H9 (cell line): ENCODE measurements around the gene NUP210. TPM values are rescaled to one million over a fixed set of nuclear protein-coding genes. Genes with fewer than 3 reads are reported as not detected.

Experiments used
- DNase-seq: peaks from one replicate; pipeline ENCODE4 v3.0.0-alpha.2; 2017
- H2AFZ ChIP-seq: one replicate; pipeline ENCODE4 v1.6.1; 2013; ENCODE audit warnings: mild to moderate bottlenecking, low read length, control low read depth, moderate library complexity
- H2AK5ac ChIP-seq: 2 replicates; pipeline ENCODE4 v1.6.1; 2013; ENCODE audit warnings: low read length, control low read depth, mixed read lengths; ENCODE audit not compliant: insufficient read length
- H2BK120ac ChIP-seq: one replicate; pipeline ENCODE4 v1.6.1; 2013; ENCODE audit warnings: low read depth, mild to moderate bottlenecking, low read length, control low read depth, inconsistent platforms; ENCODE audit not compliant: poor library complexity, severe bottlenecking
- H2BK12ac ChIP-seq: 2 replicates; pipeline ENCODE4 v1.6.1; 2013; ENCODE audit warnings: low read length, control low read depth, mixed read lengths, low read depth; ENCODE audit not compliant: insufficient read length
- H2BK15ac ChIP-seq: 2 replicates; pipeline ENCODE4 v1.6.1; 2013; ENCODE audit warnings: low read depth, low read length, control low read depth
- H2BK20ac ChIP-seq: one replicate; pipeline ENCODE4 v1.6.1; 2013; ENCODE audit warnings: low read depth, mild to moderate bottlenecking, low read length, control low read depth, inconsistent platforms; ENCODE audit not compliant: poor library complexity, severe bottlenecking
- H2BK5ac ChIP-seq: 2 replicates; pipeline ENCODE4 v1.6.1; 2013; ENCODE audit warnings: low read length, control low read depth, mixed read lengths; ENCODE audit not compliant: insufficient read length
- H3K14ac ChIP-seq: 2 replicates; pipeline ENCODE4 v1.6.1; 2013; ENCODE audit warnings: low read length, control low read depth; ENCODE audit not compliant: insufficient read depth
- H3K18ac ChIP-seq: 2 replicates; pipeline ENCODE4 v1.6.1; 2013; ENCODE audit warnings: low read depth, mild to moderate bottlenecking, mixed read lengths, low read length, control low read depth; ENCODE audit not compliant: insufficient read length
- H3K23ac ChIP-seq: 2 replicates; pipeline ENCODE4 v1.6.1; 2013; ENCODE audit warnings: low read length, control low read depth, mixed read lengths, low read depth; ENCODE audit not compliant: insufficient read length
- H3K23me2 ChIP-seq: 2 replicates; pipeline ENCODE4 v1.6.1; 2013; ENCODE audit warnings: low read depth, mild to moderate bottlenecking, mixed read lengths, low read length, control low read depth; ENCODE audit not compliant: insufficient read length, poor library complexity, severe bottlenecking
- H3K27ac ChIP-seq: 2 replicates; pipeline ENCODE4 v1.5.1; 2013; ENCODE audit warnings: low read length, control low read depth, mixed read lengths, low read depth; ENCODE audit not compliant: insufficient read length
- H3K27me3 ChIP-seq: 2 replicates; pipeline ENCODE4 v1.6.1; 2013; ENCODE audit warnings: low read length, control low read depth, inconsistent platforms; ENCODE audit not compliant: insufficient read depth
- H3K4ac ChIP-seq: 2 replicates; pipeline ENCODE4 v1.6.1; 2013; ENCODE audit warnings: low read depth, mild to moderate bottlenecking, control low read depth, inconsistent platforms, low read length, moderate library complexity
- H3K4me1 ChIP-seq: 2 replicates; pipeline ENCODE4 v1.6.1; 2013; ENCODE audit warnings: low read length, control low read depth, inconsistent platforms; ENCODE audit not compliant: insufficient read depth
- H3K4me2 ChIP-seq: 2 replicates; pipeline ENCODE4 v1.6.1; 2013; ENCODE audit warnings: low read length, control low read depth, mixed read lengths; ENCODE audit not compliant: insufficient read length, insufficient read depth
- H3K56ac ChIP-seq: 2 replicates; pipeline ENCODE4 v1.6.1; 2013; ENCODE audit warnings: low read depth, mild to moderate bottlenecking, mixed read lengths, low read length, control low read depth; ENCODE audit not compliant: insufficient read length
- H3K79me1 ChIP-seq: 2 replicates; pipeline ENCODE4 v1.6.1; 2013; ENCODE audit warnings: low read depth, mild to moderate bottlenecking, moderate library complexity, low read length, control low read depth, inconsistent platforms; ENCODE audit not compliant: insufficient read depth, poor library complexity, severe bottlenecking
- H3K79me2 ChIP-seq: 2 replicates; pipeline ENCODE4 v1.6.1; 2013; ENCODE audit warnings: low read length, control low read depth, inconsistent platforms; ENCODE audit not compliant: insufficient read depth
- H3K9ac ChIP-seq: 2 replicates; pipeline ENCODE4 v1.6.1; 2013; ENCODE audit warnings: low read length, control low read depth, mixed read lengths; ENCODE audit not compliant: insufficient read length; ENCODE audit errors: extremely low read depth
- H3K9me3 ChIP-seq: one replicate; pipeline ENCODE4 v1.6.1; 2013; ENCODE audit warnings: low read depth, low read length, inconsistent platforms; ENCODE audit not compliant: control insufficient read depth
- H3T11ph ChIP-seq: one replicate; pipeline ENCODE4 v1.6.1; 2013; ENCODE audit warnings: mild to moderate bottlenecking, low read length, control low read depth, inconsistent platforms
- H4K20me1 ChIP-seq: one replicate; pipeline ENCODE4 v1.6.1; 2013; ENCODE audit not compliant: control insufficient read depth, insufficient read length, insufficient read depth
- H4K5ac ChIP-seq: 2 replicates; pipeline ENCODE4 v1.6.1; 2013; ENCODE audit warnings: low read depth, mild to moderate bottlenecking, mixed read lengths, low read length, control low read depth; ENCODE audit not compliant: insufficient read length
- H4K8ac ChIP-seq: replicated peaks from 2 replicates; pipeline ENCODE4 v1.6.1; 2013; ENCODE audit warnings: low read length, control low read depth, mixed read lengths, low read depth; ENCODE audit not compliant: insufficient read length
- H4K91ac ChIP-seq: 2 replicates; pipeline ENCODE4 v1.6.1; 2013; ENCODE audit warnings: low read depth, mild to moderate bottlenecking, moderate library complexity, mixed read lengths, low read length, control low read depth; ENCODE audit not compliant: insufficient read length
- H3K27ac Mint-ChIP-seq, 3 experiments: 2 replicates in 2 of 3; 3 replicates in 1 of 3; pipeline ENCODE4 v1.8.0; 2020 to 2021; ENCODE audit warnings: mixed read lengths in 3 of 3, mild to moderate bottlenecking in 1 of 3, moderate library complexity in 1 of 3
- H3K27me3 Mint-ChIP-seq: 2 replicates; pipeline ENCODE4 v1.8.0; 2021; ENCODE audit warnings: low read depth, mild to moderate bottlenecking, moderate library complexity, mixed read lengths
- H3K36me3 Mint-ChIP-seq, 3 experiments: 2 replicates in 2 of 3; 3 replicates in 1 of 3; pipeline ENCODE4 v1.8.0; 2020 to 2021; ENCODE audit warnings: low read depth in 3 of 3, mixed read lengths in 3 of 3; ENCODE audit not compliant: insufficient read depth in 1 of 3
- H3K4me1 Mint-ChIP-seq, 2 experiments: 2 replicates each; pipeline ENCODE4 v1.8.0; 2020; ENCODE audit warnings: mixed read lengths in 2 of 2
- H3K4me3 Mint-ChIP-seq, 2 experiments: 2 replicates in 1 of 2; 3 replicates in 1 of 2; pipeline ENCODE4 v1.8.0; 2020 to 2021; ENCODE audit warnings: mild to moderate bottlenecking in 2 of 2, mixed read lengths in 2 of 2, moderate library complexity in 1 of 2
- H3K9me3 Mint-ChIP-seq, 2 experiments: 2 replicates in 1 of 2; 3 replicates in 1 of 2; pipeline ENCODE4 v1.8.0; 2020; ENCODE audit warnings: mild to moderate bottlenecking in 2 of 2, mixed read lengths in 2 of 2, moderate library complexity in 1 of 2
- WGBS: extraction: QIAGEN DNeasy Blood & Tissue Kit; methylation state at CpG from one replicate; pipeline ENCODE4 v1.1.7; 2013; ENCODE audit warnings: missing lambda C conversion rate, low lambda C conversion rate, mixed read lengths; ENCODE audit not compliant: insufficient read length; ENCODE audit errors: extremely low coverage; 5-methylcytosine and 5-hydroxymethylcytosine counted together
- total RNA-seq: library from RNA; stranded (reverse); gene quantifications from 2 replicates; pipeline ENCODE4 v1.2.1, GENCODE V29; 2021
- TF ChIP-seq, protein P1 (sequence below): fragments of 200-600 bp; sonication (generic); conservative IDR thresholded peaks from 3 replicates; pipeline ENCODE4 v1.8.0; 2021; ENCODE audit warnings: antibody characterized with exemption, mild to moderate bottlenecking

The NUP210 gene
- total RNA-seq, 1 experiment from 2014 or later: 48.8 TPM

DNA sequence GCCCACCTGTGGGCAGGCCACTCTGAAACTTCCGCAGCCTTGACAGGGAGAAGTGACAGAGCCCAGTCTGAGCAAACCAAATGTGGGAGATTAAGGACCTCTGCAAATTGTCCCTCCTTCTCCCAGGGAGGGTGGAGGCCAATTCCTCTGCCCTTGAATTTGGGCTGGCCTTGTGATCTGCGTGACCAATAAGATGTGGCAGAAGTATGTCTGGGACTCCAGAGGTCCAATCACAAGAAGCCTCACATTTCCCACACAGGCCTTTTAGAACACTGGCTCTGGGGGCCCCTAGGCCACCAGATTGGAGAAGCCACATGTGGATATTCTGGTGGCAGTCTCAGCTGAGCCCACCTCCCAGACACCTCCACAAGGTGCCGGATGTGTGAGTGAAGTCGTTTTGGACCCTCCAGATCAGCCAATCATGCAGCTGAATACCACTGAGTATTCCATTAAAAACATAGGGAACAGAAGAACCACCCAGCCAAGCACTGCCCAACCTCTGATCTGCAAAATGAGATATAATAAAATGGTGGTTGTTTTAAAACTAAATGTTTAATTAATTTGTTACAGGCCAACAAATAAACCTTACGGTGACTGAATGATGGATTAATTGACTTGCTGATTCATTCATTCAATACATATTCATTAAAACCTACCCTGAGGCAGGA is 150.3 kb downstream of the NUP210 start:
- H3K9me3 Mint-ChIP-seq: peaks cover 4 to 6% of the 10 kb centered on the region in 2 experiments; a peak in 3 of 5 replicates
- Histone ChIP-seq H3K18ac (no peak overlapping the region), H2BK20ac (no peak overlapping the region), H3K27ac (no peak overlapping the region), H3K56ac (no peak overlapping the region), H3T11ph (no peak overlapping the region), H3K4me2 (no peak overlapping the region), H2BK5ac (no peak overlapping the region), H2AFZ (no peak overlapping the region), H4K8ac (no peak overlapping the region), H3K79me1 (no peaks in the 10 kb centered on the region), H3K14ac (no peak overlapping the region), H3K79me2 (no peaks in the 10 kb centered on the region; the same call in 1 of the 2 replicates), H2BK120ac (no peak overlapping the region), H3K23ac (no peak overlapping the region), H4K20me1 (peaks cover 2% of the 10 kb centered on the region), H2BK15ac (no peak overlapping the region), H3K9ac (no peak overlapping the region), H3K4me1 (no peaks in the 10 kb centered on the region), H2AK5ac (no peak overlapping the region), H3K23me2 (no peaks in the 10 kb centered on the region), H3K27me3 (no peaks in the 10 kb centered on the region), H4K5ac (no peak overlapping the region), H2BK12ac (no peak overlapping the region), H3K4ac (no peak overlapping the region), H3K9me3 (no peaks in the 10 kb centered on the region), H4K91ac (no peak overlapping the region)
- H3K27ac Mint-ChIP-seq: no peak overlapping the region
- H3K36me3 Mint-ChIP-seq: peaks cover 0 to 3% (median 2%) of the 10 kb centered on the region in 3 experiments; a peak in 3 of 7 replicates
- H3K4me1 Mint-ChIP-seq: peaks cover 0 to 5% of the 10 kb centered on the region in 2 experiments; a peak in 1 of 4 replicates
- H3K4me3 Mint-ChIP-seq: no peak overlapping the region
- peaks cover 2% of the 10 kb centered on the region for H3K27me3 Mint-ChIP-seq
- no CpG with 5 or more reads among the region's 5 CpGs for WGBS
- TF ChIP-seq, protein P1, sequence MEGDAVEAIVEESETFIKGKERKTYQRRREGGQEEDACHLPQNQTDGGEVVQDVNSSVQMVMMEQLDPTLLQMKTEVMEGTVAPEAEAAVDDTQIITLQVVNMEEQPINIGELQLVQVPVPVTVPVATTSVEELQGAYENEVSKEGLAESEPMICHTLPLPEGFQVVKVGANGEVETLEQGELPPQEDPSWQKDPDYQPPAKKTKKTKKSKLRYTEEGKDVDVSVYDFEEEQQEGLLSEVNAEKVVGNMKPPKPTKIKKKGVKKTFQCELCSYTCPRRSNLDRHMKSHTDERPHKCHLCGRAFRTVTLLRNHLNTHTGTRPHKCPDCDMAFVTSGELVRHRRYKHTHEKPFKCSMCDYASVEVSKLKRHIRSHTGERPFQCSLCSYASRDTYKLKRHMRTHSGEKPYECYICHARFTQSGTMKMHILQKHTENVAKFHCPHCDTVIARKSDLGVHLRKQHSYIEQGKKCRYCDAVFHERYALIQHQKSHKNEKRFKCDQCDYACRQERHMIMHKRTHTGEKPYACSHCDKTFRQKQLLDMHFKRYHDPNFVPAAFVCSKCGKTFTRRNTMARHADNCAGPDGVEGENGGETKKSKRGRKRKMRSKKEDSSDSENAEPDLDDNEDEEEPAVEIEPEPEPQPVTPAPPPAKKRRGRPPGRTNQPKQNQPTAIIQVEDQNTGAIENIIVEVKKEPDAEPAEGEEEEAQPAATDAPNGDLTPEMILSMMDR: no peak
- DNase-seq: no peak
